DMS79 treated with DMSO at 0.1 percent for 48 hours (cell line): ENCODE data around the gene CLIP3.
"Not testable (repeated sequence)": the region's sequence is repeated elsewhere in the genome, so short reads cannot be mapped to it uniquely, and the experiment has no call there.

Experiments used
- DNase-seq: peaks from one replicate; lab custom pipeline; 2025; lab: John Stamatoyannopoulos, UW

Gene CLIP3

GRCh38 chr19:36032251-36033104 is at the start of gene CLIP3:
TSS of gene CLIP3 (minus strand) at chr19:36032873. CDS start at chr19:36032357, 516 bp downstream.
- DNase-seq, result peak; percentile 63

GRCh38 chr19:36081894-36082293 is 49.2 kb upstream of the CLIP3 start:
- DNase-seq, result no peak

- DNase-seq, result no peak
These were observed 48.7 kb upstream of the CLIP3 start for GRCh38 chr19:36081385-36081784.

- no peak for DNase-seq
These were observed 46.8 kb upstream of the CLIP3 start for GRCh38 chr19:36079389-36079945.

GRCh38 chr19:36073121-36073876 is 40.6 kb upstream of the CLIP3 start:
- DNase-seq, result no peak

GRCh38 chr19:36072081-36072480 is 39.4 kb upstream of the CLIP3 start:
- no peak for DNase-seq

- not testable (repeated sequence) for DNase-seq
These were observed 36.3 kb upstream of the CLIP3 start for GRCh38 chr19:36068810-36069499.

- no peak for DNase-seq
These were observed 35.0 kb upstream of the CLIP3 start for GRCh38 chr19:36067681-36068080.

GRCh38 chr19:36064826-36065225 is 32.2 kb upstream of the CLIP3 start:
- DNase-seq, result no peak

- DNase-seq, result no peak
These were observed 28.7 kb upstream of the CLIP3 start for GRCh38 chr19:36061367-36061766.

- no peak for DNase-seq
These were observed 27.8 kb upstream of the CLIP3 start for GRCh38 chr19:36060430-36060829.

GRCh38 chr19:36059180-36059910 is 26.7 kb upstream of the CLIP3 start:
- no peak for DNase-seq

GRCh38 chr19:36058481-36059179 is 26.0 kb upstream of the CLIP3 start:
- DNase-seq, result no peak

- peak; percentile 98 for DNase-seq
These were observed 22.3 kb upstream of the CLIP3 start, which contains the start of gene WDR62 for GRCh38 chr19:36054733-36055686. TSS of gene WDR62 (plus strand) at chr19:36054897. CDS start at chr19:36054972, 75 bp downstream.

GRCh38 chr19:36054119-36054732 is 21.6 kb upstream of the CLIP3 start, which contains the start of gene THAP8:
TSS of gene THAP8 (minus strand) at chr19:36054285. CDS start at chr19:36054217, 68 bp downstream.
- DNase-seq, result peak; percentile 98

GRCh38 chr19:36051637-36052036 is 19.0 kb upstream of the CLIP3 start:
- DNase-seq, result no peak

GRCh38 chr19:36051236-36051635 is 18.6 kb upstream of the CLIP3 start:
- no peak for DNase-seq

GRCh38 chr19:36049080-36049698 is 16.5 kb upstream of the CLIP3 start:
- no peak for DNase-seq

GRCh38 chr19:36047835-36048234 is 15.2 kb upstream of the CLIP3 start:
- DNase-seq, result no peak
